ENCODE measurements around the gene ZNF844. TPM values are rescaled to one million over a fixed set of nuclear protein-coding genes. Genes with fewer than 3 reads are reported as not detected.
"Not testable (repeated sequence)": the region's sequence is repeated elsewhere in the genome, so short reads cannot be mapped to it uniquely, and the experiment has no call there.

ZNF844 gene
- total and polyA plus RNA-seq, 2 experiments from 2014 or later = 1.7 to 4.2 TPM

- in situ Hi-C loops (cut with MboI) = no loop called here
- no peak overlapping the region for H3K27ac ChIP-seq
- DNase-seq = peak; percentile 33
- peaks cover 22% of the 10 kb centered on the region for H3K9me3 ChIP-seq (ENCODE audit: low read depth)
- H2AFZ ChIP-seq = no peak overlapping the region
- H3K27me3 ChIP-seq (replicated peaks; ENCODE audit: insufficient read depth) = no peaks in the 10 kb centered on the region
- no peak overlapping the region for H3K9ac ChIP-seq
- peaks cover 66% of the 10 kb centered on the region for H3K36me3 ChIP-seq (ENCODE audit: low read depth)
- no peaks in the 10 kb centered on the region for H3K9me2 ChIP-seq (ENCODE audit: insufficient read depth)
- no peak overlapping the region for H3K4me3 ChIP-seq
- no peaks in the 10 kb centered on the region for H4K20me1 ChIP-seq (ENCODE audit: insufficient read depth)
- no peak overlapping the region for H3K4me2 ChIP-seq (ENCODE audit: unreplicated experiment)
- no peaks in the 10 kb centered on the region for H3K4me1 ChIP-seq (ENCODE audit: insufficient read depth)
- WGBS, 2 experiments (ENCODE audit: low coverage in 1 of 2, low lambda C conversion rate in 2 of 2, missing lambda C conversion rate in 2 of 2) = 98 to 99% methylated on average over 3 of the region's 3 CpGs
- TF ChIP-seq EZH2phosphoT487 (IDR thresholded peaks at IDR 0.05; ENCODE audit: insufficient read depth, low read depth) (no peak), EZH2 (IDR thresholded peaks at IDR 0.05; ENCODE audit: insufficient read depth, poor library complexity, severe bottlenecking) (no peak)
- peaks cover 31% of the 10 kb centered on the region for H3K79me2 ChIP-seq (ENCODE audit: insufficient read depth)
- H3F3A ChIP-seq (ENCODE audit: insufficient read depth) = peaks cover 10% of the 10 kb centered on the region
Measured at GRCh38 chr19:12075538-12076139, 11.1 kb downstream of the ZNF844 start.

GRCh38 chr19:12076331-12076730 lies 11.8 kb downstream of the ZNF844 start:
- H3K9ac ChIP-seq; H3F3A ChIP-seq (ENCODE audit: insufficient read depth); H4K20me1 ChIP-seq (ENCODE audit: insufficient read depth); H3K27ac ChIP-seq; H2AFZ ChIP-seq; in situ Hi-C loops (cut with MboI); H3K4me2 ChIP-seq (ENCODE audit: unreplicated experiment); H3K27me3 ChIP-seq (replicated peaks; ENCODE audit: insufficient read depth); H3K9me2 ChIP-seq (ENCODE audit: insufficient read depth); H3K4me1 ChIP-seq (ENCODE audit: insufficient read depth); H3K4me3 ChIP-seq: not testable (repeated sequence)
- peaks cover 24% of the 10 kb centered on the region for H3K79me2 ChIP-seq (ENCODE audit: insufficient read depth)
- DNase-seq = peak; percentile 10
- WGBS, 2 experiments (ENCODE audit: low coverage in 1 of 2, low lambda C conversion rate in 2 of 2, missing lambda C conversion rate in 2 of 2) = 94 to 98% methylated on average over 3 of the region's 3 CpGs
- H3K9me3 ChIP-seq (ENCODE audit: low read depth) = peaks cover 22% of the 10 kb centered on the region
- H3K36me3 ChIP-seq (ENCODE audit: low read depth) = peaks cover 59% of the 10 kb centered on the region

- TF ChIP-seq EZH2phosphoT487 (IDR thresholded peaks at IDR 0.05; ENCODE audit: insufficient read depth, low read depth) = no peak
- TF ChIP-seq EZH2 (IDR thresholded peaks at IDR 0.05; ENCODE audit: insufficient read depth, poor library complexity, severe bottlenecking) = no peak
- H3K36me3 ChIP-seq (ENCODE audit: low read depth) = peaks cover 59% of the 10 kb centered on the region
- H3K9ac ChIP-seq = no peak overlapping the region
- no peak overlapping the region for H3K27ac ChIP-seq
- no peak overlapping the region for H2AFZ ChIP-seq
- no peak overlapping the region for H3K4me3 ChIP-seq
- no peaks in the 10 kb centered on the region for H3K4me1 ChIP-seq (ENCODE audit: insufficient read depth)
- peaks cover 22% of the 10 kb centered on the region for H3K9me3 ChIP-seq (ENCODE audit: low read depth)
- H3K27me3 ChIP-seq (replicated peaks; ENCODE audit: insufficient read depth) = no peaks in the 10 kb centered on the region
- DNase-seq = no peak
- no peak overlapping the region for H3K4me2 ChIP-seq (ENCODE audit: unreplicated experiment)
- WGBS, 2 experiments (ENCODE audit: low coverage in 1 of 2, low lambda C conversion rate in 2 of 2, missing lambda C conversion rate in 2 of 2) = 82 to 86% methylated on average over 3 of the region's 3 CpGs
- no peaks in the 10 kb centered on the region for H3K9me2 ChIP-seq (ENCODE audit: insufficient read depth)
- peaks cover 10% of the 10 kb centered on the region for H3F3A ChIP-seq (ENCODE audit: insufficient read depth)
- H4K20me1 ChIP-seq (ENCODE audit: insufficient read depth) = no peaks in the 10 kb centered on the region
- in situ Hi-C loops (cut with MboI) = no loop called here
- H3K79me2 ChIP-seq (ENCODE audit: insufficient read depth) = peaks cover 16% of the 10 kb centered on the region
Measured at GRCh38 chr19:12077375-12077774, 12.8 kb downstream of the ZNF844 start.

GRCh38 chr19:12083336-12083735 lies 18.8 kb downstream of the ZNF844 start:
- H3K27me3 ChIP-seq (replicated peaks; ENCODE audit: insufficient read depth); in situ Hi-C loops (cut with MboI); H3K4me1 ChIP-seq (ENCODE audit: insufficient read depth); H3F3A ChIP-seq (ENCODE audit: insufficient read depth); H4K20me1 ChIP-seq (ENCODE audit: insufficient read depth); H3K9ac ChIP-seq; H3K79me2 ChIP-seq (ENCODE audit: insufficient read depth); H3K4me2 ChIP-seq (ENCODE audit: unreplicated experiment); DNase-seq; H2AFZ ChIP-seq; H3K27ac ChIP-seq; H3K9me2 ChIP-seq (ENCODE audit: insufficient read depth); H3K4me3 ChIP-seq; H3K9me3 ChIP-seq (ENCODE audit: low read depth): not testable (repeated sequence)
- H3K36me3 ChIP-seq (ENCODE audit: low read depth) = peaks cover 12% of the 10 kb centered on the region
- whole genome bisulfite sequencing, 2 experiments (ENCODE audit: low coverage in 1 of 2, low lambda C conversion rate in 2 of 2, missing lambda C conversion rate in 2 of 2) = 93 to 94% methylated on average over 6 of the region's 6 CpGs

Measured in GM23248 (cell line).